ENCODE data around the gene PACRG. TPM values are rescaled to one million over a fixed set of nuclear protein-coding genes. Genes with fewer than 3 reads are reported as not detected.

PACRG gene
- total and polyA plus RNA-seq, 2 experiments from 2014 or later: 0.17 to 0.68 TPM

- H3K27ac Mint-ChIP-seq: no peak overlapping the region
- H3F3A ChIP-seq (replicated peaks; ENCODE audit: low read depth): no peaks in the 10 kb centered on the region
- H3K4me3 Mint-ChIP-seq: no peak overlapping the region
- H3K27ac ChIP-seq (ENCODE audit: low read depth): no peak overlapping the region
- H3K9me2 ChIP-seq (ENCODE audit: insufficient read depth): peaks cover 4% of the 10 kb centered on the region; the same call in 1 of the 2 replicates
- no peak overlapping the region for H2AFZ ChIP-seq
- H3K4me2 ChIP-seq: no peak overlapping the region
- peaks cover 3% of the 10 kb centered on the region for H3K4me1 Mint-ChIP-seq
- no peaks in the 10 kb centered on the region for H3K27me3 ChIP-seq (ENCODE audit: insufficient read depth)
- TF ChIP-seq EZH2phosphoT487 (IDR thresholded peaks at IDR 0.05; ENCODE audit: unreplicated experiment): no peak
- TF ChIP-seq STAT1 (IDR thresholded peaks at IDR 0.05; ENCODE audit: unreplicated experiment): no peak
- no peak for TF ChIP-seq JUNB (IDR thresholded peaks at IDR 0.05; ENCODE audit: unreplicated experiment)
- TF ChIP-seq EZH2 (IDR thresholded peaks at IDR 0.05; ENCODE audit: low read depth, unreplicated experiment): no peak
- TF ChIP-seq, protein P1, sequence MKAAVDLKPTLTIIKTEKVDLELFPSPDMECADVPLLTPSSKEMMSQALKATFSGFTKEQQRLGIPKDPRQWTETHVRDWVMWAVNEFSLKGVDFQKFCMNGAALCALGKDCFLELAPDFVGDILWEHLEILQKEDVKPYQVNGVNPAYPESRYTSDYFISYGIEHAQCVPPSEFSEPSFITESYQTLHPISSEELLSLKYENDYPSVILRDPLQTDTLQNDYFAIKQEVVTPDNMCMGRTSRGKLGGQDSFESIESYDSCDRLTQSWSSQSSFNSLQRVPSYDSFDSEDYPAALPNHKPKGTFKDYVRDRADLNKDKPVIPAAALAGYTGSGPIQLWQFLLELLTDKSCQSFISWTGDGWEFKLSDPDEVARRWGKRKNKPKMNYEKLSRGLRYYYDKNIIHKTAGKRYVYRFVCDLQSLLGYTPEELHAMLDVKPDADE (IDR thresholded peaks at IDR 0.05): no peak
- no peak for TF ChIP-seq ZNF114 (CRISPR knock-in tag; IDR thresholded peaks at IDR 0.05)
- TF ChIP-seq NANOG (IDR thresholded peaks at IDR 0.05; ENCODE audit: borderline replicate concordance): no peak
- TF ChIP-seq REST (IDR thresholded peaks at IDR 0.05; ENCODE audit: unreplicated experiment): no peak
- TF ChIP-seq, protein P2, sequence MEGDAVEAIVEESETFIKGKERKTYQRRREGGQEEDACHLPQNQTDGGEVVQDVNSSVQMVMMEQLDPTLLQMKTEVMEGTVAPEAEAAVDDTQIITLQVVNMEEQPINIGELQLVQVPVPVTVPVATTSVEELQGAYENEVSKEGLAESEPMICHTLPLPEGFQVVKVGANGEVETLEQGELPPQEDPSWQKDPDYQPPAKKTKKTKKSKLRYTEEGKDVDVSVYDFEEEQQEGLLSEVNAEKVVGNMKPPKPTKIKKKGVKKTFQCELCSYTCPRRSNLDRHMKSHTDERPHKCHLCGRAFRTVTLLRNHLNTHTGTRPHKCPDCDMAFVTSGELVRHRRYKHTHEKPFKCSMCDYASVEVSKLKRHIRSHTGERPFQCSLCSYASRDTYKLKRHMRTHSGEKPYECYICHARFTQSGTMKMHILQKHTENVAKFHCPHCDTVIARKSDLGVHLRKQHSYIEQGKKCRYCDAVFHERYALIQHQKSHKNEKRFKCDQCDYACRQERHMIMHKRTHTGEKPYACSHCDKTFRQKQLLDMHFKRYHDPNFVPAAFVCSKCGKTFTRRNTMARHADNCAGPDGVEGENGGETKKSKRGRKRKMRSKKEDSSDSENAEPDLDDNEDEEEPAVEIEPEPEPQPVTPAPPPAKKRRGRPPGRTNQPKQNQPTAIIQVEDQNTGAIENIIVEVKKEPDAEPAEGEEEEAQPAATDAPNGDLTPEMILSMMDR (conservative IDR thresholded peaks at IDR 0.05; ENCODE audit: low read depth in 2 of 2): no peak
- TF ChIP-seq ZNF331 (CRISPR knock-in tag; IDR thresholded peaks at IDR 0.05; ENCODE audit: low read depth): no peak
- TF ChIP-seq ZNF462 (CRISPR knock-in tag; IDR thresholded peaks at IDR 0.05): no peak
- TF ChIP-seq CREB1 (CRISPR knock-in tag; IDR thresholded peaks at IDR 0.05; ENCODE audit: low read depth): no peak
- no peak for TF ChIP-seq POLR2AphosphoS5 (IDR thresholded peaks at IDR 0.05; ENCODE audit: low read depth)
- H3K27me3 Mint-ChIP-seq (ENCODE audit: insufficient read depth, low read depth, poor library complexity): peaks cover 3% of the 10 kb centered on the region
- peaks cover 20% of the 10 kb centered on the region for H3K9me3 Mint-ChIP-seq
- DNase-seq (ENCODE audit: low spot score) (no peak), ATAC-seq (no peak)
- no peaks in the 10 kb centered on the region for H3K79me2 ChIP-seq (replicated peaks; ENCODE audit: insufficient read depth)
- no peaks in the 10 kb centered on the region for H3K4me1 ChIP-seq (ENCODE audit: insufficient read depth)
- peaks cover 9% of the 10 kb centered on the region; the same call in 2 of the 3 replicates for H3K36me3 Mint-ChIP-seq (ENCODE audit: low read depth)
- H4K20me1 ChIP-seq (replicated peaks; ENCODE audit: insufficient read depth): no peaks in the 10 kb centered on the region
- no peak overlapping the region for H3K4me3 ChIP-seq
- H3K36me3 ChIP-seq (ENCODE audit: insufficient read depth): no peaks in the 10 kb centered on the region
Measured at GRCh38 chr6:163030980-163031379, 303.2 kb downstream of the PACRG start.
